AG09319 (cell line): ENCODE results near the gene VGLL3.

Experiments used
- DNase-seq: peaks from one replicate; pipeline ENCODE4 v3.0.0-alpha.2; 2010; ENCODE audit warnings: low read depth; ENCODE audit errors: extremely low read depth
- CTCF ChIP-seq: IDR thresholded peaks from 2 replicates; pipeline ENCODE4 v1.5.1; 2011; ENCODE audit warnings: low read depth, mild to moderate bottlenecking, inconsistent platforms, low read length, moderate library complexity

VGLL3 gene

GRCh38 chr3:87009271-87009670 lies 18.3 kb upstream of the VGLL3 start:
- no peak for DNase-seq
- TF ChIP-seq CTCF = no peak

- DNase-seq = no peak
- peak; percentile 61 for TF ChIP-seq CTCF
Observed at GRCh38 chr3:87006844-87007439, 16.0 kb upstream of the VGLL3 start.

GRCh38 chr3:87004883-87005282 lies 13.9 kb upstream of the VGLL3 start:
- TF ChIP-seq CTCF = no peak
- DNase-seq = no peak

- no peak for DNase-seq
- no peak for TF ChIP-seq CTCF
Observed at GRCh38 chr3:87002346-87002745, 11.4 kb upstream of the VGLL3 start.

GRCh38 chr3:87001473-87002098 lies 10.6 kb upstream of the VGLL3 start:
- DNase-seq = no peak
- TF ChIP-seq CTCF = no peak

- DNase-seq = no peak
- TF ChIP-seq CTCF = no peak
Observed at GRCh38 chr3:87000940-87001339, 10.0 kb upstream of the VGLL3 start.

- TF ChIP-seq CTCF = no peak
- no peak for DNase-seq
Observed at GRCh38 chr3:86998569-86998968, 7.6 kb upstream of the VGLL3 start.
